Gastroesophageal sphincter (tissue), 3 donors: ENCODE data around the gene PHF19.

Experiments
- CTCF ChIP-seq, 4 experiments: fragments of 200-600 bp in 2 of 4; fragments of 450-650 bp in 2 of 4; sonication (generic) in 1 of 4; IDR thresholded peaks; one replicate each; pipeline ENCODE4 v1.5.1; 2017 to 2019; ENCODE audit warnings: antibody characterized with exemption in 4 of 4, mild to moderate bottlenecking in 2 of 4, moderate library complexity in 2 of 4
- POLR2A ChIP-seq, 2 donors: fragments of 450-650 bp; IDR thresholded peaks; one replicate each; pipeline ENCODE4 v1.6.1; 2017; ENCODE audit warnings: antibody characterized with exemption in 2 of 2, mild to moderate bottlenecking in 2 of 2, moderate library complexity in 1 of 2

GRCh38 chr9:120865176-120865575 lies 11.8 kb downstream of the PHF19 start:
- TF ChIP-seq CTCF (IDR thresholded peaks at IDR 0.05) (no peak), POLR2A (IDR thresholded peaks at IDR 0.05) (no peak)
